ENCODE measurements around the gene TMC5.

DNA sequence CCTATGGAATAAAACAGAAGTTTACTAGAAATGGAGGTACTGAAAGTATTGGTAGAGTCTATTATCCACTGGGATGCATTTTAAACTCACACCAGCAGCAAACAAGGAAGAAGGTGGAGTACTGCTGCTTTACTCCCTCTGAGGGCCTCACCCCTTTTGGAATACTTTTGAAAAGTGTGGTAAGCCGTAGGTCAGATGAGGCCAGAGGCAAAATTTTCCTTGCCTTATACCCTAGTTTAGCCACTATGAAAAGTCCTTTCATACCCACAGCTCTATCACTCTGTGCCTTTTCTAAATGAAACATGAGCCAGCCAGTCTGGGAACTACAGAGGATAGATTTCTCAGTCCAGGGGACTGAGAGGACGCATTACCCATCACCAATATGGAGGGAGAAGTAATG, 90.2 kb downstream of the TMC5 start:
- TF ChIP-seq, protein P1, sequence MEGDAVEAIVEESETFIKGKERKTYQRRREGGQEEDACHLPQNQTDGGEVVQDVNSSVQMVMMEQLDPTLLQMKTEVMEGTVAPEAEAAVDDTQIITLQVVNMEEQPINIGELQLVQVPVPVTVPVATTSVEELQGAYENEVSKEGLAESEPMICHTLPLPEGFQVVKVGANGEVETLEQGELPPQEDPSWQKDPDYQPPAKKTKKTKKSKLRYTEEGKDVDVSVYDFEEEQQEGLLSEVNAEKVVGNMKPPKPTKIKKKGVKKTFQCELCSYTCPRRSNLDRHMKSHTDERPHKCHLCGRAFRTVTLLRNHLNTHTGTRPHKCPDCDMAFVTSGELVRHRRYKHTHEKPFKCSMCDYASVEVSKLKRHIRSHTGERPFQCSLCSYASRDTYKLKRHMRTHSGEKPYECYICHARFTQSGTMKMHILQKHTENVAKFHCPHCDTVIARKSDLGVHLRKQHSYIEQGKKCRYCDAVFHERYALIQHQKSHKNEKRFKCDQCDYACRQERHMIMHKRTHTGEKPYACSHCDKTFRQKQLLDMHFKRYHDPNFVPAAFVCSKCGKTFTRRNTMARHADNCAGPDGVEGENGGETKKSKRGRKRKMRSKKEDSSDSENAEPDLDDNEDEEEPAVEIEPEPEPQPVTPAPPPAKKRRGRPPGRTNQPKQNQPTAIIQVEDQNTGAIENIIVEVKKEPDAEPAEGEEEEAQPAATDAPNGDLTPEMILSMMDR (IDR thresholded peaks at IDR 0.05; ENCODE audit: insufficient read depth, low read length, poor library complexity, severe bottlenecking) = no peak
- TF ChIP-seq EZH2phosphoT487 (conservative IDR thresholded peaks at IDR 0.05; ENCODE audit: low read length) = no peak

Measured in SU-DHL-6 (cell line).